Neural progenitor cell (in vitro differentiated cells): ENCODE results near the gene EPDR1. TPM values are rescaled to one million over a fixed set of nuclear protein-coding genes. Genes with fewer than 3 reads are reported as not detected.
A peak's percentile ranks its signal among the peaks of the same experiment; 100 is the strongest.

Experiments
- DNase-seq: peaks from one replicate; pipeline ENCODE4 v3.0.0-alpha.2; 2016; ENCODE audit warnings: low spot score
- H2AFZ ChIP-seq: fragments of 200-600 bp; sonication (generic); replicated peaks from 2 replicates; pipeline ENCODE4 v1.6.1; 2016; ENCODE audit warnings: antibody characterized with exemption
- H3F3A ChIP-seq: fragments of 200-600 bp; sonication (generic); 2 replicates; pipeline ENCODE4 v1.6.1; 2016; ENCODE audit warnings: antibody characterized with exemption, low read depth
- H3K27ac ChIP-seq: fragments of 200-600 bp; sonication (generic); 2 replicates; pipeline ENCODE4 v1.5.1; 2016; ENCODE audit warnings: mild to moderate bottlenecking
- H3K27me3 ChIP-seq: fragments of 200-600 bp; sonication (generic); 2 replicates; pipeline ENCODE4 v1.6.1; 2016; ENCODE audit warnings: mild to moderate bottlenecking, moderate library complexity
- H3K36me3 ChIP-seq: fragments of 200-600 bp; sonication (generic); 2 replicates; pipeline ENCODE4 v1.5.1; 2016
- H3K4me1 ChIP-seq: fragments of 200-600 bp; sonication (generic); 2 replicates; pipeline ENCODE4 v1.6.1; 2016; ENCODE audit warnings: mixed run types
- H3K4me2 ChIP-seq: fragments of 200-600 bp; sonication (generic); 2 replicates; pipeline ENCODE4 v1.6.1; 2016
- H3K4me3 ChIP-seq: fragments of 200-600 bp; sonication (generic); 2 replicates; pipeline ENCODE4 v1.5.1; 2016
- H3K79me2 ChIP-seq: fragments of 200-600 bp; sonication (generic); 2 replicates; pipeline ENCODE4 v1.6.1; 2016; ENCODE audit warnings: low read depth
- H3K9ac ChIP-seq: fragments of 200-600 bp; sonication (generic); 2 replicates; pipeline ENCODE4 v1.6.1; 2016
- H3K9me3 ChIP-seq: fragments of 200-600 bp; sonication (generic); 2 replicates; pipeline ENCODE4 v1.5.1; 2016; ENCODE audit warnings: low read depth
- H4K20me1 ChIP-seq: fragments of 200-600 bp; sonication (generic); 2 replicates; pipeline ENCODE4 v1.6.1; 2016; ENCODE audit warnings: low read depth
- H3K27ac Mint-ChIP-seq: 3 replicates; pipeline ENCODE4 v1.8.0; 2021; ENCODE audit warnings: mixed read lengths
- H3K27me3 Mint-ChIP-seq: 2 replicates; pipeline ENCODE4 v1.8.0; 2022; ENCODE audit warnings: low read depth, mild to moderate bottlenecking, inconsistent platforms, moderate library complexity, mixed read lengths; ENCODE audit not compliant: insufficient read depth
- H3K36me3 Mint-ChIP-seq: 3 replicates; pipeline ENCODE4 v1.8.0; 2021; ENCODE audit warnings: mixed read lengths
- H3K4me1 Mint-ChIP-seq: 3 replicates; pipeline ENCODE4 v1.8.0; 2021; ENCODE audit warnings: mixed read lengths
- H3K4me3 Mint-ChIP-seq: 3 replicates; pipeline ENCODE4 v1.8.0; 2021; ENCODE audit warnings: mild to moderate bottlenecking, moderate library complexity, mixed read lengths
- H3K9me3 Mint-ChIP-seq: 3 replicates; pipeline ENCODE4 v1.8.0; 2020; ENCODE audit warnings: mixed read lengths
- EZH2 ChIP-seq: fragments of 200-600 bp; sonication (generic); IDR thresholded peaks from 2 replicates; pipeline ENCODE4 v1.6.1; 2017; ENCODE audit warnings: antibody characterized with exemption, mild to moderate bottlenecking, moderate library complexity
- EZH2phosphoT487 ChIP-seq: fragments of 200-600 bp; sonication (generic); IDR thresholded peaks from 2 replicates; pipeline ENCODE4 v1.6.1; 2017; ENCODE audit warnings: antibody characterized with exemption
- total RNA-seq: library from RNA; depleted of rRNA; stranded (reverse); fragments of >200 nt; gene quantifications from 2 replicates; pipeline ENCODE4 v1.2.3, GENCODE V29; 2015; ENCODE audit warnings: low replicate concordance
- TF ChIP-seq, protein P1 (sequence below): fragments of 200-600 bp; sonication (generic); IDR thresholded peaks from 2 replicates; pipeline ENCODE4 v1.5.1; 2017; ENCODE audit warnings: antibody characterized with exemption, mild to moderate bottlenecking

Gene EPDR1
- total RNA-seq, 1 donor from 2014 or later = 6.8 TPM

GRCh38 chr7:37894671-37895070, 25.8 kb upstream of the EPDR1 start:
- no peak for DNase-seq
- Histone ChIP-seq H4K20me1 (no peaks in the 10 kb centered on the region), H3K36me3 (no peaks in the 10 kb centered on the region), H3K4me1 (no peaks in the 10 kb centered on the region), H3K79me2 (no peaks in the 10 kb centered on the region), H3K9me3 (no peaks in the 10 kb centered on the region), H3K4me2 (no peak overlapping the region), H3K4me3 (no peak overlapping the region), H2AFZ (no peak overlapping the region), H3K27ac (no peak overlapping the region), H3K9ac (no peak overlapping the region), H3K27me3 (no peaks in the 10 kb centered on the region), H3F3A (no peaks in the 10 kb centered on the region)
- H3K4me1 Mint-ChIP-seq = no peaks in the 10 kb centered on the region
- H3K4me3 Mint-ChIP-seq = no peak overlapping the region
- TF ChIP-seq, protein P1, sequence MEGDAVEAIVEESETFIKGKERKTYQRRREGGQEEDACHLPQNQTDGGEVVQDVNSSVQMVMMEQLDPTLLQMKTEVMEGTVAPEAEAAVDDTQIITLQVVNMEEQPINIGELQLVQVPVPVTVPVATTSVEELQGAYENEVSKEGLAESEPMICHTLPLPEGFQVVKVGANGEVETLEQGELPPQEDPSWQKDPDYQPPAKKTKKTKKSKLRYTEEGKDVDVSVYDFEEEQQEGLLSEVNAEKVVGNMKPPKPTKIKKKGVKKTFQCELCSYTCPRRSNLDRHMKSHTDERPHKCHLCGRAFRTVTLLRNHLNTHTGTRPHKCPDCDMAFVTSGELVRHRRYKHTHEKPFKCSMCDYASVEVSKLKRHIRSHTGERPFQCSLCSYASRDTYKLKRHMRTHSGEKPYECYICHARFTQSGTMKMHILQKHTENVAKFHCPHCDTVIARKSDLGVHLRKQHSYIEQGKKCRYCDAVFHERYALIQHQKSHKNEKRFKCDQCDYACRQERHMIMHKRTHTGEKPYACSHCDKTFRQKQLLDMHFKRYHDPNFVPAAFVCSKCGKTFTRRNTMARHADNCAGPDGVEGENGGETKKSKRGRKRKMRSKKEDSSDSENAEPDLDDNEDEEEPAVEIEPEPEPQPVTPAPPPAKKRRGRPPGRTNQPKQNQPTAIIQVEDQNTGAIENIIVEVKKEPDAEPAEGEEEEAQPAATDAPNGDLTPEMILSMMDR = no peak
- no peak for TF ChIP-seq EZH2
- no peak for TF ChIP-seq EZH2phosphoT487
- H3K27me3 Mint-ChIP-seq = peaks cover 2% of the 10 kb centered on the region
- H3K9me3 Mint-ChIP-seq = peaks cover 2% of the 10 kb centered on the region
- no peaks in the 10 kb centered on the region for H3K36me3 Mint-ChIP-seq
- no peak overlapping the region for H3K27ac Mint-ChIP-seq

DNA sequence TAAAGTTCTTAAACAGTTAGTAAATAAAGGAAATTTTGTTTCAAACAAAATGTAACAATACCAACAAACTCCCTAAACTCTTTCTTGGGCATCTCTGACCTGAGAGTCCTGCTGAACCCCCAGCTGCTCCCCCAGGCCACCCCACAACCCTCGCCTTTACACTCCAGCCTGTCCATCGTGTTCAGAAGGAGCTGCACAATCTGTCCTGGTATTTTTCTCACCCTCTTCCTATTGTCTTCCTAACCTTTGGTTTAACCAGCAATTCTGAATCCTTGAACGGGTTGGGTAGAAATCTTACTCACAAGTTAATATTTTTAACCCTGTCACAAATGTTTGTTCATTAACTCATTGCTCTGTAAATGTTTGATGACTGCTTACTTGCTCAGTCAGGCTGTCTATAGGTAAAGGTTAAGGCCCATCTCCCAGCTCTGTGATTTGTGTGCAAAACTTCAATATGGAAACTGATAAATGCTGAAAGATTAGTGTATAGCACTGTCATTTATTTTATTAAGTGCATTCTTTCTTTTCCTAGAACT, 20.7 kb upstream of the EPDR1 start:
- H3K27ac Mint-ChIP-seq = no peak overlapping the region
- no peaks in the 10 kb centered on the region for H3F3A ChIP-seq
- no peaks in the 10 kb centered on the region for H4K20me1 ChIP-seq
- H3K27ac ChIP-seq = no peak overlapping the region
- peaks cover 2% of the 10 kb centered on the region for H3K9me3 Mint-ChIP-seq
- H3K4me2 ChIP-seq = no peak overlapping the region
- H3K9ac ChIP-seq = no peak overlapping the region
- H3K27me3 Mint-ChIP-seq = peaks cover 4% of the 10 kb centered on the region
- H2AFZ ChIP-seq = no peak overlapping the region
- no peak overlapping the region for H3K4me3 ChIP-seq
- no peaks in the 10 kb centered on the region for H3K27me3 ChIP-seq
- no peaks in the 10 kb centered on the region for H3K36me3 ChIP-seq
- TF ChIP-seq EZH2 (no peak), EZH2phosphoT487 (no peak)
- TF ChIP-seq, protein P1 = no peak
- H3K79me2 ChIP-seq = no peaks in the 10 kb centered on the region
- no peak overlapping the region for H3K4me3 Mint-ChIP-seq
- no peak for DNase-seq
- H3K9me3 ChIP-seq = no peaks in the 10 kb centered on the region
- no peaks in the 10 kb centered on the region for H3K4me1 ChIP-seq
- H3K36me3 Mint-ChIP-seq = no peaks in the 10 kb centered on the region
- H3K4me1 Mint-ChIP-seq = peaks cover 3% of the 10 kb centered on the region

DNA sequence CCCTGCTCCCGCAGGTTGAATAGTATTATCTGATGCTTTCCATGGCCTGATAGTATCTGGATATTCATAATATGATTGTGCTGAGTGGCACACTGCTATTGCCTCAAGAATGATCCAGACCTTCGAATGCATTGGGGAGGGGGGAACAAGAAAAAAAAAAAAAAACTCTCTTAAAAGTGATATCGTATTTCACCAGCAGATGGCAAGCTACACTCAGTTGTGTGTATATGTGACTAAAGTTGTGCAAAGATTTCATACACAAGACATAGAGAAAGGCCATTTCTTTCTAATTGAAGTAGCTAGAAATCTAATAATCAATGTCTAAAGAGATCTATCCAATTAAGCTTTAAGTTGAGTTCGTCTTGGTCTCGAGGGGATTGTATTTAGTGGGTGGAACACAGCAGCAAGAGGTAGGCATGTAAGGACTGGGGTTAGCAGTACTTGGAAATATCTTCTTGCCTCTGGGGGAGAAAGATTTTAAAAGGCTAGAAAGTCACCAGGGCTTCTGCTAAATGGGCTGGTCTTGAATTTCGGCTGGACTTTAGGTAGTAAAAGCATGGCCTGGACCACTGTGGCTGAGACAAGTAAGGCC, 19.1 kb upstream of the EPDR1 start:
- Histone ChIP-seq H3K9me3 (no peaks in the 10 kb centered on the region), H3K27me3 (no peaks in the 10 kb centered on the region), H3K36me3 (no peaks in the 10 kb centered on the region), H3K9ac (no peak overlapping the region), H4K20me1 (no peaks in the 10 kb centered on the region), H3K79me2 (no peaks in the 10 kb centered on the region), H2AFZ (peak overlapping the region; percentile 70), H3F3A (no peaks in the 10 kb centered on the region), H3K4me2 (no peak overlapping the region), H3K4me1 (no peaks in the 10 kb centered on the region), H3K4me3 (no peak overlapping the region), H3K27ac (no peak overlapping the region)
- H3K27ac Mint-ChIP-seq = peak overlapping the region; percentile 31
- H3K27me3 Mint-ChIP-seq = peaks cover 4% of the 10 kb centered on the region
- no peak overlapping the region for H3K4me3 Mint-ChIP-seq
- H3K36me3 Mint-ChIP-seq = no peaks in the 10 kb centered on the region
- TF ChIP-seq EZH2phosphoT487 (no peak), EZH2 (no peak)
- TF ChIP-seq, protein P1 = peak; percentile 75
- DNase-seq = peak; percentile 55
- H3K9me3 Mint-ChIP-seq = peaks cover 2% of the 10 kb centered on the region
- peaks cover 3% of the 10 kb centered on the region for H3K4me1 Mint-ChIP-seq
